ENCODE data around the gene PTPRG.

PTPRG gene

GRCh38 chr3:61646851-61647525 lies 85.6 kb downstream of the PTPRG start:
- in situ Hi-C loops (cut with HindIII; ENCODE audit: low sequenced_read_pairs) = no loop called here
- DNase-seq (ENCODE audit: low read depth) = no peak
- H3K4me3 ChIP-seq (ENCODE audit: low read depth, low read length) = no peak overlapping the region
- TF ChIP-seq CTCF (IDR thresholded peaks at IDR 0.05; ENCODE audit: low read depth, low read length, missing control alignments) = no peak

- no peak for TF ChIP-seq CTCF (IDR thresholded peaks at IDR 0.05; ENCODE audit: low read depth, low read length, missing control alignments)
- in situ Hi-C loops (cut with HindIII; ENCODE audit: low sequenced_read_pairs) = no loop called here
- DNase-seq (ENCODE audit: low read depth) = no peak
- H3K4me3 ChIP-seq (ENCODE audit: low read depth, low read length) = no peak overlapping the region
Observed at GRCh38 chr3:61648481-61648880, 87.1 kb downstream of the PTPRG start.

GRCh38 chr3:61649381-61650170 lies 88.2 kb downstream of the PTPRG start:
- in situ Hi-C loops (cut with HindIII; ENCODE audit: low sequenced_read_pairs) = no loop called here
- TF ChIP-seq CTCF (IDR thresholded peaks at IDR 0.05; ENCODE audit: low read depth, low read length, missing control alignments) = no peak
- no peak for DNase-seq (ENCODE audit: low read depth)
- H3K4me3 ChIP-seq (ENCODE audit: low read depth, low read length) = no peak overlapping the region

GRCh38 chr3:61650276-61650675 lies 88.9 kb downstream of the PTPRG start:
- in situ Hi-C loops (cut with HindIII; ENCODE audit: low sequenced_read_pairs) = no loop called here
- no peak overlapping the region for H3K4me3 ChIP-seq (ENCODE audit: low read depth, low read length)
- DNase-seq (ENCODE audit: low read depth) = peak; percentile 93
- no peak for TF ChIP-seq CTCF (IDR thresholded peaks at IDR 0.05; ENCODE audit: low read depth, low read length, missing control alignments)

GRCh38 chr3:61650719-61651410 lies 89.5 kb downstream of the PTPRG start:
- in situ Hi-C loops (cut with HindIII; ENCODE audit: low sequenced_read_pairs) = no loop called here
- no peak for TF ChIP-seq CTCF (IDR thresholded peaks at IDR 0.05; ENCODE audit: low read depth, low read length, missing control alignments)
- no peak overlapping the region for H3K4me3 ChIP-seq (ENCODE audit: low read depth, low read length)
- DNase-seq (ENCODE audit: low read depth) = no peak

- H3K4me3 ChIP-seq (ENCODE audit: low read depth, low read length) = no peak overlapping the region
- TF ChIP-seq CTCF (IDR thresholded peaks at IDR 0.05; ENCODE audit: low read depth, low read length, missing control alignments) = no peak
- DNase-seq (ENCODE audit: low read depth) = no peak
- in situ Hi-C loops (cut with HindIII; ENCODE audit: low sequenced_read_pairs) = no loop called here
Observed at GRCh38 chr3:61657689-61658088, 96.3 kb downstream of the PTPRG start.

All from astrocyte of the cerebellum (primary cell).